HG03469 (cell line): Measurements from ENCODE around the gene TARM1.

Experiments
- ATAC-seq: cut with Tn5 transposase; IDR thresholded peaks from one replicate; pipeline ENCODE4 v1.9.1; 2021; ENCODE audit warnings: mild to moderate bottlenecking, moderate library complexity, moderate number of reproducible peaks; ENCODE audit not compliant: unreplicated experiment

Gene TARM1

DNA sequence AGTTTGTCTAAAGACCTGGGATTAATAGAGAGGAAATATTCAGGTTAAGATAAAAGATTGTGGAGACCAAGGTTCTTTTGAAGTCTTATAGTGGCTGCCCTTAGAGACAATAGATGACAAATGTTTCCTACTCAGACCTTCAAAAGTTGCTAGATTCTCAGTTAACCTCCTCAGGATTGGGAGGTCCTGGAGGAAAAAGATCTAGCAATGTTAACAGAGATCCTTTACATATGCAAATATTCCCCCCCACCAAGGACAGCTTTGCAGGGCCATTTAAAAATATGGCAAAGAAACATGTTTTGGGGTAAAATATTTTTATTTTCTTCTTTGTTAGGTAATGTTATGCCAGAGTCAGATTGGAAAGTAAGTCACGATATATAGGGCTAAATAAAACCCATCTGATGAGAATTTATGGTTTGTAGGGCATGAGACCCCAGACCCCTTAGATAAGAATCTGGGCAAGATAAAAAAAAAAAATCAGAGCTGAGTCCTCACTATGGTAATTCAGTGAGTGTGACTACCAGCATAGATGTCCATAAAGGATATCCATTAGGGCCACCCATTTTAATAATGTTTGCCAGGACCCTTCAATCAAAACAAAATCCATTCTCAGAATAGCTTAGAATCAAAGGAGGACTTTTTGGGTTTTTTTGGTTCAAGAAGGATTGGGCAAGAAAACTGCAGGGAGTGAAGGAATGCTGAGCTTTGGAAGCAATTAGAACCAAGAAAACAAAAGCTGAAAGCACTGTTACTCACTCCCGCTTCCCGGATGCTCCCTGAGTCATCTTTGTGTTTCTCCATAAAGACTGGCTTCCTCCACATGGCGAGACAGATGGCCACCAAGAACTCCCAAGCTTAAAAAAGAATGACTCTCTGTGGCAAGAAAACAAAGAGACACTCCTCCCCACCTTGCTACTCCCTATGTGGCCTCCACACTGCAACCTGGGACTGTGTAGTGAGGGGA, 45.7 kb downstream of the TARM1 start:
- no peak for ATAC-seq

GRCh38 chr19:54030895-54031586, 50.1 kb downstream of the TARM1 start:
- no peak for ATAC-seq

DNA sequence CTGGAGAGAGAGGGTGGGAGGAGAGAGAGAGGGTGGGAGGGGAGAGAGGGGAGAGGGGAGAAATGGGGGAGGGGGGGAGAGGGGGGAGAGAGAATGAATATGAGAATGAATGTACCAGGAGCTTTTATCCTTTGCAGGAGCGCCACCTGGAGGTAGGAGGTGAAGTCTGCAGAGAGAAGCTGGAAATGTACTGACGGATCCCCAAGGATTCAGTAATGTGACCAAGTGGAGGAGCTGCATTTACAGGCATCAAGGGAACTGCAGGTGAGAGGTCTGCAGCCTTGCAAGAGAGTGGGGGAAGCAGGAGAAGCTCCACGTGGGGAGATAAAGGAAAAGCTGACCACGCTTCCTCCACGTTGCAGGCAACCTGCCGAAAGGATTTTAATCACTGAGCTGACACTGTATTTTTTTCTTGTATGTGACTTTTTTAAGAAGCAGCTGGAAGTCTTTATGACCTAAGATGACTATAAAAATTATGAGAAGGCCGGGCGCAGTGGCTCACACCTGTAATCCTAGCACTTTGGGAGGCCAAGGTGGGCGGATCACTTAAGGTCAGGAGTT, 51.2 kb downstream of the TARM1 start:
- no peak for ATAC-seq

DNA sequence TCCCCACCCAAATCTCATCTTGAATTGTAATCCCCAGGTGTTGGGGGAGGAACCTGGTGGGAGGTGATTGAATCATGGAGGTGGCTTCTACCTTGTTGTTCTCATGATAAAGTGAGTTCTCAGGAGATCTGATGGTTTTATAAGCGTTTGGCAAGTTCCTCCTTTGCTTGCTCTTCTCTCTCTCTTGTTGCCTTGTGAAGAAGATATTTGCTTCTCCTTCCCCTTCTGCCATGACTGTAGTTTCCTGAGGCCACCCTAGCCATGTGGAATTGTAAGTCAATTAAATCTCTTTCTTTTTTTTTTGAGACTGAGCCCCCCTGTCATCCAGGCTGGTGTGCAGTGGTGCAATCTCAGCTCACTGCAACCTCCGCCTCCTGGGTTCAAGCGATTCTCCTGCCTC, 51.9 kb downstream of the TARM1 start:
- no peak for ATAC-seq

- no peak for ATAC-seq
Measured at GRCh38 chr19:54026656-54027055, 54.5 kb downstream of the TARM1 start.

DNA sequence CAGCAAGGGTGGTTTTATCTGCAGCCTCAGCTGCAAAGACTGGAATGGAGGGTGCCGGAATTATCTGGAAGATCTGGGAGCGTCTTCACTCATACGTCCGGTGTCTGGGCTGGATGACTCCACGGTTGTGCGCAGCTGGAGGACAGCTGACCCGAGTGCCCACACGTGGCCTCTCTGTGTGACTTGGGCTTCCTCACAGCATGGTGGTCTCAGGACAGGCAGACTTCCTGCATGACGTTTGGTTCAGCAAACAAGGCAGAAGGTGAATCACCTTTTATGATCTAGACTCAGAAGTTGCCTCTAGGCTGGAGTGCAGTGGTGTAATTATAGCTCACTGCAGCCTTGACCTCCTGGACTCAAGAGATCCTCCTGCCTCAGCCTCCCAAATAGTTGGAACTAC, 56.5 kb downstream of the TARM1 start:
- ATAC-seq: no peak

- ATAC-seq: no peak
Measured at GRCh38 chr19:54023191-54023590, 58.0 kb downstream of the TARM1 start.

- no peak for ATAC-seq
Measured at GRCh38 chr19:54021932-54022331, 59.2 kb downstream of the TARM1 start.

DNA sequence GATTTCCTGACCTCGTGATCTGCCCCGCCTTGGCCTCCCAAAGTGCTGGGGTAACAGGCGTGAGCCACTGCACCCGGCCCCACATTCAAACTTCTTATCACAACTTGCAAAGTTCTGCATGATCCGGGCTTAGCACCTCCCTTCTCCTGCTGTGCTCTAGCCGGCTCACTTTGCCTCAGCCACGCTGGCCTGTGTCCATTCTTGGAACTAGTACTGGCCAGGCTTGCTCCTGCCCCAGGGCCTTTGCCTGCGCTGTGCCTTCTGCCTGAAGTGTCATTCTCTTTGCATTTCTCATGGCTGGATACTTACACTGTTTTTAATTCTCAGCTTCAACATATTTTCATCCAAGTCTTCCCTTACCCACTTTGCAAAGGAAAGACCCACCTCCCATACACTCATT, 59.8 kb downstream of the TARM1 start:
- ATAC-seq: no peak
